NCI-H2081 (cell line): ENCODE data around the gene POLD2.
A peak's percentile ranks its signal among the peaks of the same experiment; 100 is the strongest.
"Not testable (repeated sequence)": the region's sequence is repeated elsewhere in the genome, so short reads cannot be mapped to it uniquely, and the experiment has no call there.

ENCODE experiments used
- DNase-seq, 2 experiments: peaks; one replicate each; lab custom pipeline; 2025; lab: John Stamatoyannopoulos, UW

The POLD2 gene

DNA sequence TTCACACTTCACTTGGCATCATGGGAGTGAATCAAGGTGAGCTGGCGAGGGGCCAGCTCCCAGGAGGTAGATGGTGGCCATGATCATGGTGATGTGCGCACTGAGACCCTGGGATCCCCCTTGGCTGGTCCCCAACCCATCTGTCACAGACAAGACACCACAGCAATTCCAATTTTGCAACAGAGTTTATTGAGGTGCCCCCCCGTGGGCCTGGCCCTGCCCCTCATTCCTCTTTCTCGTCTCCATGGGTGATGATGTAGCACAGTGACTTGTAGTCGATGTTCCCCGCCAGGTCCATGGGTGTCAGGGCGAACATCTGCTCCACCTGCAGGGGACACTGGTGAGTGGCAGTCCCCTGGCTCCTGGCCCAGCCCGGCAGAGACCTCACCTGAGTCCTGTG lies 15.3 kb upstream of the POLD2 start:
- DNase-seq = no peak

DNA sequence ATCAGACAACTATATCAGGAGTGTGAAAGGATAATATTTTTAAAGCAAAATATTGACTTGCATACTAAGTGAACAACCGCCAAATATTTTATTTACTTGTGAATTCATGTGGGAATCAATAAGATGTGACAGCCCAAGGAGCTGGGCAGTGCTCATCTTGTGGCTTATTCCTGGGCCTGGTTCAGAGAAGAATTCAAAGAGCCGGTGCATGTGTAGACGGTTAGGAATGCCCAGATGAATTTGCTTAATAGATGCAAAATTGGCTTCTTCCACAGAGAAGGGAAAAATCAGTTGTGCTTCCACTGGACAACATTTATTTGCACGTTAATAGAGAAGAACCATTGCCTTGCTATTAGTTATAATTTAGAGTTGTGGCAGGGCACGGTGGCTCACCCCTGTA lies 13.4 kb upstream of the POLD2 start:
- no peak for DNase-seq

DNA sequence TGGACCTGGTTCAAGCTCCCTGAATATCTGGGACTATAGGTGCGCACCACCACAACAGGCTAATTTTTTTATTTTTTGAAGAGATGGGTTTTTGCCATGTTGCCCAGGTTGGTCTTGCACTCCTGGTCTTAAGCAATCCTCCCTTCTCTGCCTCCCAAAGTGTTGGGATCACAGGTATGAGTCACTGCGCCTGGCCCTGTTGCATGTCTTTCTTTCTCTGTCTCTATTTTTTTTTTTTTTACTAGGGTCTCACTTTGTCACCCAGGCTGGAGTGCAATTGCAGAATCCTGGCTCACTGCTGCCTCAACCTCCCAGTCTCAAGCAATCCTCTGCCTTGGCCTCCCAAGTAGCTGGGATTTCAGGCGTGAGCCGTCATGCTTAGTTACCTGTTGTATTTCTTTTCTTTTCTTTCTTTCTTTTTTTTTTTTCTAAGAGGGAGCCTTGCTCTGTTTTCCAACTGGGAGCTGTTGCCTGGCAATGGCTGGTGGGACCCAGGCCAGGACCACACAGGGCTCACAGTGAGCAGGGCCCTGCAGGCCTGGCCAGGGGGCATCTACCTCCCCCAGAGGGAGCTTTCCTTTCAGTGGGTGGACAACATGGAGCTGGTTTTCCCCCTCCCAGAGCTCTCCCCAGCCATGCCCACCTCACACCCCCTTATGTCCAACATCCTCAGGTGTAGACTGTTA lies 11.7 kb upstream of the POLD2 start:
- no peak for DNase-seq

DNA sequence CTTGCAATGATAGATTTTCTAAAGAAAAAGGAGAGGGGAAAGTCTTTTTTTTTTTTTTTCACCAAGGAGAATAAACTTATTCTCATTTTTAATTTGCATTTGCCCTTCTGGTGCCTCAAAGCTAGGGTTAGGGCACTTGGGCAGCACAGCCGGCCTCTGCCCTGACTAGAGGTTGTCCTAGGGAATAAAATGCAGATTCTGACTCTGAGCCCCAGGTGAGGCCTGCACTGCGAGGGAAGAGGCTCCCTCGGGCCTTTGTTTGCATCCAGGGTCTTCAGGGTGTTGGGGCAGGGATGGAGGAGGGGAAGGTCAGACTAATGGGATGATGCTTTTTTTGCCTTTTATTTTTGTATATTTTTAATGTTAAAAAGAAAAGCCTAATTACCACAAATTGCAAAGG lies 9.9 kb upstream of the POLD2 start:
- no peak for DNase-seq

DNA sequence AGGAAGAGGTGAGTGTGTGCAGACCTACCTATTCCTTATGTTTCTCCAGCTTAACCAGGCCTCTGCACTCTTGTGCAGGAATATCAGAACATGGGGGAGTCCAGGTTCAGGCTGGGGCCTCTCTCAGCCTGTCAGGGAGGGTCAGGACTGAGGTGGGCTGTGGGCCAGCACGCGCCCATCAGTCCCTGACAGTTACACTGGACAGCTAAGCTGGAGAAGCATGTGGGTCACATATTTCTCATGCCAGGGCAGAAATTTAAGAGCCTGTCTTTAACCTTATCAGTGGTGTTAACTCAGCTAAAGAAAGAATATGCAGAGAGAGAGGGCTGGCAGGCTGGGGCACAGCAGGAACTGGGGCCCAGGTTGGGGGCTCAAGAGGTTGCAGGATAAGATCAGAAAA lies 8.7 kb upstream of the POLD2 start:
- DNase-seq = no peak

DNA sequence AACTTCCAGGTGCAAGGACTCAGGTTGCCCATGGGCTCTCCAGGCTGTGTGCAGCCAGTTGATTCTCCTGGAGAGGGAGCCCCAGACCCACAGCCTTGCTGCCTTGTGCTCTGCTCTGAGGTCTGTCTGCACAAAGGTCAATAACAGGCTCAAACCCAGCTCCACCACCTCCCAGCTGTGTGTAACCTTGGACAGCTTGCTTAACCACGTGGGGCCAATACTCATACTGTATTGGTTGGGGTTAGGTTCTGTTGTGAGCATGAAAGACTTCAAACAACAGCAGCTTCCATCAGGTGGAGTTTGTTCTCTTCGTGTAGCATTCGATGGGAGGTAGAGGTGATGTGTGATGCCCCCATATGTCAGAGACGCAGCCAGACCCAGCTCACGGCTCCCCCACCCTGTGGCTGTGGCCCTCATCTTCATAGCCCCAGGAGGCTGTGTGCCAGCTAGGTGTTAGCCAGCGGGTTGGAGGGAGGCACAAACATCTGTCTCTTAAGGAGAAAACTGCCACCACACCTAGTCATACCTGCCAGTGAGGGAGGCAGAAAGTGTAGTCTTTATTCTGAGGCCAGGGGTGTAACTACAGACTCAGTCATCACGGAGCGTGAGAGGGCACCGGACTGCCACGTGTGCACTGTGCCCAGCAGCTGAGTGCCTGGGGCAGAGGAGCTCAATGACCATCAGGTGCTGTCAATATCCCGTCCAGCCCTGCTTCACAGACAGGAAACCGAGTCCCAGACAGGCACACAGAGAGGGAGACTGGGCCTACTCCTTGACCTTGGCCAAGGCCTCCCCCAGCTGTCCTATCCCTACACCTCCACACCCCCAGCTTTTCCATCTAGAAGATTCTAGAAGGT lies 8.1 kb upstream of the POLD2 start:
- peak in 1 of 2 experiments; percentile 9 for DNase-seq

DNA sequence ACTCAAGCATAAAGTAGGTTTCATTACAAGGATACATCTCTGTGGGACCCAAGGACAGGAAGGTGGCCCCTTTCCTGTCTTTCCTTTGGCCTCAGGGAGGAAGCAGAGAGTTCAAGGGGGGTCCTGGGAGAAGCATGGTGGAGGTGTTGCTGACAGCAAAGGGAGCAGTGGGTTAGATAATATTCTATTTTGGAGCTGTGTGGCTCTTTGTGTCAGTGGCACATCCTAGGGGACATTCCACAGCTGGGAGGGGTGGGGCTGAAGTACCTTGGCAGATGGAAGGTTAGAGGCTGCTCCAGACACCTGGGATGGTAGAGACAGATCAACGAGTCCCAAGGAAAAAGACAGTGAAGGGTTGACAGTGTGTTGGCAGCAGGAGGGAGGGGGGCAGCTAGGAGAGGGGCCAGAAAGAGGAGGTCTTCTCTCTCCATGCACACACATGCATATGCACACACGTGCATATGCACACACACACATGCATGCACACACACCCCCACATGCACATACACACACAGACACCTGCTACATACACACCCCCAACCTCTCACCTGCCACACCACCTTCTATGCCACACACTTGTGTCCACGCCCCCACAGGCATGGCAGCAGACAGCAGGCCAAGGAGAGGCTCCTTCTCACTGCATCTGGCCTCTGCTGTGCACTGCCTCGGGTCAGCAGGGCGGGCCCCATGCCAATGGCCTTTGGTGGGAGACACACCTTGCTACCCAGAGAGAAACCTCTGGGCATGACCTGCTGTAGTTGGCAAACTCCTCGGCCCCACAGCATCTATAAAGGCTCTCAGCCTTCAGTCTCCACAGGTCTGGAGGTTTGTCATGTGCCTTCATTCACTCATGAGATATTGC lies 5.6 kb upstream of the POLD2 start:
- no peak for DNase-seq

DNA sequence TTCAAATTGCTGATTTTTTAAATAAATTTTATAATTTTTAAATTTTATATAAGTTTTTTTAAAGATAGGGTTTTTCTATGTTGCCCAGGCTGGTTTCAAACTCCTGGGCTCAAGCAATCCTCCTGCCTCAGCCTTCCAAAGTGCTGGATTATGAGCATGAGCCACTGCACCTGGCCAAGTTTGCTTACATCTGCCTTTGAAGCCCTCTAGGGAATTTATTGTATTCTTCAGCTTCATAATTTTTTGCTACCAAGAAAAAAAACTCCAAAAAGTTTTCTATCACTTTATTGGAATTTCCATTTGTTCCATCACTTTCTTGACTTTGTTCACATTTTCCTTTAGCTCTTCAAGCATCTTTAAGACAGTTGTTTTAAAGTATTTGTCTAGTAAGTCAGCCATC lies 3.8 kb upstream of the POLD2 start:
- no peak for DNase-seq

DNA sequence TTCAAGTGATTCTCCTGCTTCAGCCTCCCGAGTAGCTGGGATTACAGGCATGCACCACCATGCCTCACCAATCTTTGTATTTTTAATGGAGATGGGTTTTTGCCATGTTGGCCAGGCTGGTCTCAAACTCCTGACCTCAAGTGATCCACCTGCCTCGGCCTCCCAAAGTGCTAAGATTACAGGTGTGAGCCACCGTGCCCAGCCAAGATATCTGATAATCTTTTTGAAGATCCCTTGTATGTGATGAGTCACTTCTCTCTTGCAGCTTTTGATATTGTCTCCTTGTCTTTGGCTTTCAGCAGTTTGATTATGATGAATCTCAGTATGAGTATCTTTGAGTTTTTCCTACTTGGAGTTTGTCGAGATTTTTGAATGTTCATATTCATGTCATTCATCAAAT lies 3.2 kb upstream of the POLD2 start:
- DNase-seq = not testable (repeated sequence)

DNA sequence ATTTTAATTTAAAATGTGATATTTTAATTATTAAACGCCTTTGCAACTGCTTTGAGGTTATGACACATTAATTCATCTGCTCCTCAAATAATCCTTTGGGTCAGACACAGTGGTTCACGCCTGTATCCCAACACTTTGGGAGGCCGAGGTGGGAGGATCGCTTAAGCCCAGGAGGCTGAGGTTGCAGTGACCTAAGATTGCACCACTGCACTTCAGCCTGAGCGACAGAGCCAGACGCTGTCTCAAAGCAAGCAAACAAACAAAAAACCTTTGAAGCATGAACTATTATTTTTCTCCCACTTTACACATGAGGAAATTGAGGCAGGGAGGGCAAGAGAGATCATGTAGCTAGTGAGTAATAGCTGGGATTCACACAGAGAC lies 1.5 kb upstream of the POLD2 start:
- DNase-seq = no peak

DNA sequence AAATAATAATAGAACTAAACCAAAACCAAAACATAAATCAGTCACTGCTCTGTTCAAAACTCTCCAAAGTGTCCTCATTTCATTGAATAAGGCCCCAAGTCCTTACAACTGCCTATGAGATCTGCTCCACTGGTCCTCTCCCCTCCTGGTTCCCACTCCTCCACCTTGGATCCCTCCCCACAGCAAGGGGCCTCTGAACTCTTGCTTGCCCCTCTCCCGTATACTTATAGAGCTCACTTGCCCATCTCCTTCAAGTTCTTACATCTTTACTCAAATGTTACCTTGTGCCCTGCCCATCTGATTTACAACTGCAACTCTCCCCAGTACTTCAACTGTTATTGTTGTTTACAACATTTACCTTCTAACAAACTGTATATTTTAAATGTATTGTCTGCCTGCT lies 819 bp downstream of the POLD2 start:
- DNase-seq = no peak

DNA sequence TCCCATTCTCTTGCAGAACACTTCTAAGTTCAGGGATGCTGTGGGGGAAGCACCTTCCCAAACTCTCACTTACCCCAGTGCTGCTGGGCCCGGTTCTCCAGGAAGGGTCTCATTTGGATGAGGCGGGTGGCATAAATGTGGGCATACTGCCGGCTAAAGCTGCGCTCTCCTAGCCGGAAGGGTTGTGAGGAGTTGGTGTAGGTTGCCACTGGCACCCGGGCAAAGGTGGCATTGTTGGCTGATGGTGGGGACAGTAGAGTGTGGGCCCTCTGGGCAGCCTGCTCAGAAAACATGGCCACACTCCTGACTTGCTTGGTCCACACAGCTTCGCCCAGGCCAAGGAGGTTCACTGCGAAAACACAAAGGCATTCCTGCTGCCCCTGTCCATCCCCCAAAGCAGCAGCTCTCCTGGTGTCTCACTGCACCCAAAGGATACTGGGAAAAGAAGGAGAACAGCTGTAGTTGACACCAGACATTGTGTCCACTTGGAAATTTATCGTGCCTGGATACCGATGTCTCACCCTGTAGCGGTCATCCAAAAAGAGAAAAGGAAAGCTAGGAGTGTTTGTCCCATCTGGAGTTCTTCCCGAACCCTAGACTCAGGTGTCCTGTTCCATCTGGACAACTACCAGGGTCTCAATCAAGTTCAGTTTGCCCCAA lies 1.5 kb downstream of the POLD2 start:
- no peak for DNase-seq

DNA sequence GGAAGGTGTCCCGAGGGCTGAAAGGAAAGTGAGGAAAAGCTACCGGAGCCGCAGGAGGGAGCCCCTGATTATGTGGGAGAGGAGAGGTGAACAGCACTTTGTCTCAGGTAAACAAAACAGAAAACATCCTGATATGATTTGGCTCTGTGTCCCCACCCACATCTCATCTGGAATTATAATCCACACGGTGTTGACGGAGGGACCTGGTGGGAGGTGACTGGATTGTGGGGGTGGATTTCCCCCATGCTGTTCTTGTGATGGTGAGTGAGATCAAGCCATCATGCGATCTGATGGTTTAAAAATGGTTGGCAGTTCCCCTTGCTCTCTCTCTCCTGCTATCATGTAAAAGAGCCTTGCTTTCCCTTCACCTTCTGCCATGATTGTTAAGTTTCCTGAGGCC lies 3.0 kb downstream of the POLD2 start:
- no peak for DNase-seq

DNA sequence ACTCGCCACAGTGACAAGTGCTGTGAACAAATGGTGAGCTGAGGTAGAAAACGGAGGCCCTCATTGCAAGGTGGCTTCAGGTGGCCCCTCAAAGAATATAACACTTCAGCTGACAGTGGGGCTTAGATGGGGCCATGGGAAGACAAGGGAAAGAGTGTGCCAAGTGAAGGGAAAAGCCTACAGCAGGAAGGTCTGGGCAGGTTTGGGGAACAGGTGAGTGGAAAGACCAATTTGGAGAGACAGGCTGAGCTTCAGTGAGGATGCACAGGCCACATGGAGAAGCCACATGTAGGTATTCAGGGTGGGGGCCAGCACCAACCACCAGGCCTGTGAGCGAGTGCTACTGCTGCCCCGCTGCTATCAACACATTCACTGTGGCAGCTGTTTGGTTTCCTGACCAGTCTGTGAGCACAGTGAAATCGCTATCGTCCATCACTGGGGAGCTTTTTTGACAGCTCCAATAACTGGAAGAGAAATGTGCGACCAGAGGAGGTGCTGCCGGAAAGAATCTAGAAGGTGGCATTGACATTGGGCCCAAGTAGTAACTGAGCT lies 3.4 kb downstream of the POLD2 start:
- DNase-seq = peak in 1 of 2 experiments; percentile 27

DNA sequence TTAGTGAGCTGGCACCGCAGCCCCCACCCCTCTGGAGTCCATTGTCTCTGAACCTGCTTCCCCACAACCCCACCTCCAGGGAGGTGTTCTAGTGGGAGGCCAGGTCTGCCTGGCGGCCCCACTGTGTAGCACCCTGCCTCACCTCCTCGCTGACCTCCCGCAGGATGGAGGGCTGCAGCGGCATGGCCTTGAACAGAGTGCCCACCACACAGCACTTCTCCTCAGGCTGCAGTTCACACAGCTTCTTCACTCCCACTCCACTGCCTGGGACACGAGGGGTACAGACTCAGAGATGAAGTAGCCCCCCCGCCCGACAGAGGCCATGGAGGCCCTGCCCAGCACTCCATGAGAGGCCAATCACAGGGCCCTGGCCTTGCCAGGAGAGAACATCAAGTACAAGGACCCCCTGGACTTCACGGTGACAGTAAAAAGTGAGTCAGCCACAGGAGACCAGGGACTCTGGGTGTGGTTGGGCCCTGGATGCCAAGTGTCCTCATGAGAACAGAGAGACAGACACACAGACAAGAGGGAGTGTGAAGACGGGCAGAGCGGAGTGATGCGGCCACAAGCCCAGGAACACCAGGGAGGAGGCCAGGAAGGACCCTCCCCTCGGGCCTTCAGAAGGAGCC lies 5.4 kb downstream of the POLD2 start:
- no peak for DNase-seq

DNA sequence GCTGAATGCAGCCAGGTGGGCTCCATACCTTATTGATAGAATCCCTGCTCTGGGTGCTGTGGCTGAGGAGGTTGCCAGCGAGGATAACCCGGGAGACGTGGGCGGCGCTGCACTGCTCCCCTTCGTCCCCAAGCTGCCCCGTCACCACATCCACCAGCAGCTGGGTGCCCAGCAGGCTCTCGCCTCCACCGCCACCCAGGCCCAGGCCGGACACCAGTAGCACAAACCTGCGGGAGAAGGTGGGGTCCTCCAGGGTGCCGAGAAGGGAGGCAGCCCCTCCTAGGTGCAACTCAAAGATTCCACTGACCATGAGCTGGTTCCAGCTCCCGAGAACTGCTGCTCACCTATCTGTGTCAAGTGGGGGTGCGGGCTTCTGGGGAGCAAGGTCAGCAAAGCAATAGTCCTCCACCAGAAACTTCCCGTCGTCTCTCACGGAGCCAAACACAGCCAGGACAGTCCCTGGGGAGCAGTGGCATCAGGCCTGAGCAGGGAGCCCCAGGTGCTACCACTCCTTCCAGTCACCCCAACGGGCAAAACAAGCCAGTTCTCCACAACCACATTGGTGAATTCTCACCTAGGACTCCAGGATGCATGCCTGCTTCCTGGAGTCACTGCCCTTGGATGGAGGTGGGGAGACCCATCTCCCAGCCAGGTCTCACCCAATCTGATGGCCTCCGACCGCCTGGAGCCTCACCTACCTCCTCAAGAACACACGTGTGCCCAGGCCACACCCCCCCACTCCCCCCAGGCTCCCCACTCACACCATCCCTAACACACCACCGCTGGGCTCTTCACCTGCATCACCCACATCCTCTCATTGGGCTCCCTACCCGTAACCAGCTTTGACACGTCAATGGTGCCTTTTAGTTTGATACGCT lies 6.3 kb downstream of the POLD2 start:
- no peak for DNase-seq

DNA sequence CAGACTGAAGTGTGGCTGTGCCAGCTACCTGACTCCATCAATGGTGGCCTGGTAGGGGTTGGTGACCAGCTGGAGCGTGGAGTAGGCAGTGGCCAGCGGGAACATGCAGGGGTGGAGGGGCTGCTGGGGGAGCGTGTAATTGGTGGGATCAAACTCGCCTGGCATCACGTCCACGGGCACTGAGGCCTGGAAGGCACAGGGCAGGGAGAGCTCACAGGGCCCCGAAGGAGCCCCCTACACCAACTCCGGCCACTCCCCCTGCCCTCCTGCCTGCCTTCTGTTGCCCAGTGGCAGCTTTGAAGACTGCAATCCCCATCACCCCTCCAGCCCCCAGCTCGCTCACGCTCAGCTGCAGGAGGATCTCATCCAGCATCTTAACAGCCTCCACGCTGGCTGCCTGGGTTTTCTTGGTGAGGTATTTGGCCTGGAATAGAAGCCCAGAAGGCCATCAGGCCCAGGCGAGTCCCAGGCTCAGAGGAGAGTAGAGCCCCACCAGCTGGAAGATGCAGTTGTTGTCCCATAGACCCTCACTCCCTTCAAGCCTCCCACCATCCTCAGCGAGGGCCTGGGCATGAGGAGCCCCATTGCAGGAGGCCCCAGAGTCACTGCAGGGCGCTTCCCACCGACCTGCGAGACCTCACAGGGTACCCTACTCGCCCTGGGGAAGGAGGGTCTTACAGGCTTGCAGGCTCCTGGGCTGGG lies 7.1 kb downstream of the POLD2 start:
- no peak for DNase-seq

DNA sequence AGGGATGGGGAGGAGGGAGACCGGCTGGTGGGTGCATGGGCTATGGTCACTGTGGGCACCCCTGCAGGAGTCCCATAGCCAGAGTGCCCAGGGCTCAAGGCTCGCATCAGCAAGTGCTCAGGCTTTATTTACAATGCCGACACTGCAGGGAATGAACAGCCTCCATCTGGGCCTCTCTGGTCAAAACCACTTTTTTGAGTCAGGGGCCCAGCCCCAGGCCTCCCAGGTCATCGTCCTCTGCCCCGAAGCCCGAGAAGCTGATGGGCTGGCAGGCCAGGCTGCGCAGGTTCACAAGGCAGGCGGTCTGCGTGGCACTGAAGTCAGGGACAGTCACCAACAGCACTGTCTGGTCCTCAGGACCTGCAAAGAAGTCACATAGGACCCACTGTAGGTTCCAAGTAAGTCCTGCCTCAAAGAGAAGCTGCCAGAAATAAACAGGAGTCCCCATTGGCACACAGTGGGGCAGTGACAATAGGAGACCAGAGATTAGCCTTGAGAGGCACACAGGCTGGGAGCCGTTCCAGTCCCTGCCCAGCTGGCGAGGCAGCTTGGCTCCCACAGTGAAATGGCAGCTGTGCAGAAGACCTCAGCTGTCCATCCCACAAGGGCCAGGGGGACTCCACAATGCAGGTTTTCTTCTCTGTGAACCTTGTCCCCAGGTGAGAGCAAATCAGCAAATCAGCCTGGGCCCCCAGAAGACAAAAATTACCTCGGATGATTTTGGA lies 8.6 kb downstream of the POLD2 start:
- peak in 1 of 2 experiments; percentile 9 for DNase-seq

DNA sequence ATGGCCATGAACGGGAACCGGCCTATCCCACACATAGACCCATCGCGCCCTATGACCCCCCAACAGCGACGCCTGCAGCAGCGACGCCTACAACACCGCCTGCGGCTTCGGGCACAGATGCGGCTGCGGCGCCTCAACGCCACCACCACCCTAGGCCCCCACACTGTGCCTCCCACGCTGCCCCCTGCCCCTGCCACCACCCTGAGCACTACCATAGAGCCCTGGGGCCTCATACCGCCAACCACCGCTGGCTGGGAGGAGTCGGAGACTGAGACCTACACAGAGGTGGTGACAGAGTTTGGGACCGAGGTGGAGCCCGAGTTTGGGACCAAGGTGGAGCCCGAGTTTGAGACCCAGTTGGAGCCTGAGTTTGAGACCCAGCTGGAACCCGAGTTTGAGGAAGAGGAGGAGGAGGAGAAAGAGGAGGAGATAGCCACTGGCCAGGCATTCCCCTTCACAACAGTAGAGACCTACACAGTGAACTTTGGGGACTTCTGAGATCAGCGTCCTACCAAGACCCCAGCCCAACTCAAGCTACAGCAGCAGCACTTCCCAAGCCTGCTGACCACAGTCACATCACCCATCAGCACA lies 9.5 kb downstream of the POLD2 start:
- DNase-seq = no peak
